Naive thymus-derived CD8-positive, alpha-beta T cell (primary cell): ENCODE data around the gene KDM5B. TPM values are rescaled to one million over a fixed set of nuclear protein-coding genes. Genes with fewer than 3 reads are reported as not detected.

Source experiments
- ATAC-seq, 2 donors: fragments of 150-1000 bp; cut with Tn5 transposase in 1 of 2; sonication (Bioruptor Pico), chemical (Tn5 transposase) in 1 of 2; 1 replicate in 1 of 2; 2 replicates in 1 of 2; pipeline ENCODE4 v1.10.0; 2021; ENCODE audit warnings: mild to moderate bottlenecking in 2 of 2, moderate library complexity in 2 of 2
- POLR2A ChIA-PET: fragments of 350-600 bp; sonication (Branson Sonifier 250); formaldehyde crosslinking; loops from one replicate; lab custom pipeline; 2021; ENCODE audit warnings: antibody characterized with exemption; lab: Charles Lee
- DNase-seq, 10 donors: peaks; one replicate each; pipeline versions ENCODE4 v3.0.0 to v3.0.0-alpha.2; 2020 to 2022
- H3K27ac Mint-ChIP-seq, 10 donors: one replicate each; pipeline ENCODE4 v1.8.0; 2020 to 2022; ENCODE audit warnings: mild to moderate bottlenecking in 10 of 10, mixed read lengths in 10 of 10, moderate library complexity in 4 of 10, inconsistent platforms in 1 of 10
- H3K27me3 Mint-ChIP-seq, 5 donors: one replicate each; pipeline ENCODE4 v1.8.0; 2021 to 2022; ENCODE audit warnings: mixed read lengths in 5 of 5
- H3K36me3 Mint-ChIP-seq, 3 donors: one replicate each; pipeline ENCODE4 v1.8.0; 2020 to 2022; ENCODE audit warnings: mixed read lengths in 3 of 3, mild to moderate bottlenecking in 2 of 3, inconsistent platforms in 1 of 3
- H3K4me1 Mint-ChIP-seq, 4 donors: one replicate each; pipeline ENCODE4 v1.8.0; 2021 to 2022; ENCODE audit warnings: mixed read lengths in 4 of 4
- H3K4me3 Mint-ChIP-seq, 10 donors: one replicate each; pipeline ENCODE4 v1.8.0; 2020 to 2022; ENCODE audit warnings: mild to moderate bottlenecking in 10 of 10, mixed read lengths in 10 of 10, moderate library complexity in 6 of 10, inconsistent platforms in 1 of 10
- H3K9me3 Mint-ChIP-seq, 9 donors: one replicate each; pipeline ENCODE4 v1.8.0; 2020 to 2022; ENCODE audit warnings: mixed read lengths in 9 of 9, mild to moderate bottlenecking in 3 of 9, inconsistent platforms in 1 of 9, moderate library complexity in 1 of 9
- polyA plus RNA-seq, 3 donors: library from polyadenylated mRNA; unstranded; fragments of 300-500 nt; fragmentation: Illumina TruSeq; gene quantifications; one replicate each; pipeline ENCODE4 v1.2.3, GENCODE V29; 2021
- total RNA-seq, 8 experiments: library from RNA in 2 of 8; stranded (reverse) in 2 of 8; gene quantifications; one replicate each; pipeline ENCODE4 v1.2.3 and lab custom pipeline; 2021 to 2026

Gene KDM5B
- total and polyA plus RNA-seq, 5 experiments from 2014 or later = 7.9 to 48.0 (median 11.9) TPM

- H3K4me1 Mint-ChIP-seq = peaks cover 0 to 6% (median 0%) of the 10 kb centered on the region in 4 donors
- DNase-seq = no peak
- H3K36me3 Mint-ChIP-seq = peaks cover 0 to 4% (median 2%) of the 10 kb centered on the region in 3 donors
- ATAC-seq = no peak
- POLR2A ChIA-PET = no interaction called here
- H3K9me3 Mint-ChIP-seq = peaks cover 0 to 4% (median 2%) of the 10 kb centered on the region in 9 donors
- no peak overlapping the region for H3K27ac Mint-ChIP-seq
- peaks cover 25 to 85% (median 55%) of the 10 kb centered on the region in 5 donors for H3K27me3 Mint-ChIP-seq
- no peak overlapping the region for H3K4me3 Mint-ChIP-seq
Measured at GRCh38 chr1:202688401-202688800, 119.8 kb downstream of the KDM5B start.

- POLR2A ChIA-PET = no interaction called here
- Mint-ChIP-seq H3K4me1 (peaks cover 0 to 5% (median 0%) of the 10 kb centered on the region in 4 donors), H3K27ac (no peak overlapping the region), H3K9me3 (no peaks in the 10 kb centered on the region), H3K4me3 (no peak overlapping the region), H3K36me3 (peaks cover 0 to 2% (median 0%) of the 10 kb centered on the region in 3 donors), H3K27me3 (peaks cover 24 to 84% (median 54%) of the 10 kb centered on the region in 5 donors)
- DNase-seq = no peak
- no peak for ATAC-seq
Measured at GRCh38 chr1:202687798-202688197, 120.4 kb downstream of the KDM5B start.

GRCh38 chr1:202687370-202687769 lies 120.9 kb downstream of the KDM5B start:
- ATAC-seq (no peak), DNase-seq (no peak)
- POLR2A ChIA-PET = no interaction called here
- H3K4me3 Mint-ChIP-seq = no peak overlapping the region
- H3K9me3 Mint-ChIP-seq = no peaks in the 10 kb centered on the region
- H3K36me3 Mint-ChIP-seq = peaks cover 0 to 2% (median 0%) of the 10 kb centered on the region in 3 donors
- H3K4me1 Mint-ChIP-seq = peaks cover 0 to 5% (median 0%) of the 10 kb centered on the region in 4 donors
- peaks cover 24 to 85% (median 59%) of the 10 kb centered on the region in 5 donors for H3K27me3 Mint-ChIP-seq
- H3K27ac Mint-ChIP-seq = peak overlapping the region in 1 of 10 donors; percentile 43

GRCh38 chr1:202685641-202686040 lies 122.6 kb downstream of the KDM5B start:
- H3K27ac Mint-ChIP-seq = no peak overlapping the region
- POLR2A ChIA-PET = no interaction called here
- peaks cover 26 to 80% (median 62%) of the 10 kb centered on the region in 5 donors for H3K27me3 Mint-ChIP-seq
- no peak for DNase-seq
- no peak for ATAC-seq
- H3K4me1 Mint-ChIP-seq = peaks cover 0 to 5% (median 0%) of the 10 kb centered on the region in 4 donors
- no peak overlapping the region for H3K4me3 Mint-ChIP-seq
- no peaks in the 10 kb centered on the region for H3K9me3 Mint-ChIP-seq
- peaks cover 0 to 2% (median 0%) of the 10 kb centered on the region in 3 donors for H3K36me3 Mint-ChIP-seq

GRCh38 chr1:202684716-202685115 lies 123.5 kb downstream of the KDM5B start:
- H3K36me3 Mint-ChIP-seq = peaks cover 1 to 3% (median 2%) of the 10 kb centered on the region in 3 donors
- peaks cover 24 to 78% (median 58%) of the 10 kb centered on the region in 5 donors for H3K27me3 Mint-ChIP-seq

GRCh38 chr1:202683029-202683428 lies 125.2 kb downstream of the KDM5B start:
- Mint-ChIP-seq H3K4me1 (peaks cover 0 to 7% (median 0%) of the 10 kb centered on the region in 4 donors), H3K27me3 (peaks cover 28 to 78% (median 58%) of the 10 kb centered on the region in 5 donors), H3K27ac (no peak overlapping the region), H3K4me3 (no peak overlapping the region), H3K9me3 (peaks cover 0 to 19% (median 5%) of the 10 kb centered on the region in 9 donors), H3K36me3 (peaks cover 2 to 15% (median 11%) of the 10 kb centered on the region in 3 donors)
- DNase-seq (no peak), ATAC-seq (no peak)
- POLR2A ChIA-PET = interaction anchor here (0.7 kb wide), 1 partner anchor 117 kb away, joined by 4 read pairs; no protein-coding TSS in a partner anchor

More at GRCh38 chr1:202684716-202685115, 123.5 kb downstream of the KDM5B start:
- H3K4me1 Mint-ChIP-seq = peaks cover 0 to 7% (median 0%) of the 10 kb centered on the region in 4 donors
- no peak for ATAC-seq
- H3K9me3 Mint-ChIP-seq = peaks cover 0 to 2% (median 0%) of the 10 kb centered on the region in 9 donors
- no peak overlapping the region for H3K4me3 Mint-ChIP-seq
- POLR2A ChIA-PET = no interaction called here
- H3K27ac Mint-ChIP-seq = no peak overlapping the region
- no peak for DNase-seq

GRCh38 chr1:202682477-202682876 lies 125.7 kb downstream of the KDM5B start:
- Mint-ChIP-seq H3K4me3 (no peak overlapping the region), H3K4me1 (peaks cover 0 to 7% (median 0%) of the 10 kb centered on the region in 4 donors), H3K9me3 (peaks cover 0 to 24% (median 5%) of the 10 kb centered on the region in 9 donors), H3K27ac (no peak overlapping the region), H3K27me3 (peaks cover 26 to 72% (median 54%) of the 10 kb centered on the region in 5 donors), H3K36me3 (peaks cover 2 to 17% (median 13%) of the 10 kb centered on the region in 3 donors)
- POLR2A ChIA-PET = no interaction called here
- ATAC-seq = no peak
- no peak for DNase-seq

- Mint-ChIP-seq H3K9me3 (peaks cover 0 to 30% (median 6%) of the 10 kb centered on the region in 9 donors), H3K27ac (no peak overlapping the region), H3K27me3 (peaks cover 27 to 66% (median 50%) of the 10 kb centered on the region in 5 donors), H3K4me3 (no peak overlapping the region), H3K36me3 (peaks cover 0 to 23% (median 17%) of the 10 kb centered on the region in 3 donors), H3K4me1 (peaks cover 0 to 5% (median 0%) of the 10 kb centered on the region in 4 donors)
- no peak for ATAC-seq
- no peak for DNase-seq
- POLR2A ChIA-PET = no interaction called here
Measured at GRCh38 chr1:202681736-202682420, 126.3 kb downstream of the KDM5B start.

- Mint-ChIP-seq H3K27ac (no peak overlapping the region), H3K4me3 (no peak overlapping the region), H3K27me3 (peaks cover 30 to 65% (median 46%) of the 10 kb centered on the region in 5 donors), H3K36me3 (peaks cover 0 to 25% (median 17%) of the 10 kb centered on the region in 3 donors), H3K4me1 (peaks cover 0 to 2% (median 0%) of the 10 kb centered on the region in 4 donors), H3K9me3 (peaks cover 0 to 32% (median 6%) of the 10 kb centered on the region in 9 donors)
- ATAC-seq (no peak), DNase-seq (no peak)
- POLR2A ChIA-PET = no interaction called here
Measured at GRCh38 chr1:202680586-202681352, 127.5 kb downstream of the KDM5B start.

- DNase-seq (no peak), ATAC-seq (no peak)
- Mint-ChIP-seq H3K9me3 (peaks cover 0 to 32% (median 6%) of the 10 kb centered on the region in 9 donors), H3K27me3 (peaks cover 30 to 60% (median 50%) of the 10 kb centered on the region in 5 donors), H3K36me3 (peaks cover 0 to 25% (median 17%) of the 10 kb centered on the region in 3 donors), H3K4me3 (no peak overlapping the region), H3K4me1 (peaks cover 0 to 2% (median 0%) of the 10 kb centered on the region in 4 donors), H3K27ac (peak overlapping the region in 1 of 10 donors; percentile 53)
- POLR2A ChIA-PET = no interaction called here
Measured at GRCh38 chr1:202679406-202680177, 128.6 kb downstream of the KDM5B start.

- peaks cover 0 to 33% (median 7%) of the 10 kb centered on the region in 9 donors for H3K9me3 Mint-ChIP-seq
- H3K27me3 Mint-ChIP-seq = peaks cover 27 to 49% (median 43%) of the 10 kb centered on the region in 5 donors
- H3K4me3 Mint-ChIP-seq = no peak overlapping the region
- POLR2A ChIA-PET = no interaction called here
- H3K27ac Mint-ChIP-seq = no peak overlapping the region
- no peak for DNase-seq
- peaks cover 0 to 25% (median 17%) of the 10 kb centered on the region in 3 donors for H3K36me3 Mint-ChIP-seq
- H3K4me1 Mint-ChIP-seq = peaks cover 0 to 2% (median 0%) of the 10 kb centered on the region in 4 donors
- ATAC-seq = no peak
Measured at GRCh38 chr1:202677433-202677832, 130.8 kb downstream of the KDM5B start.
